OCI-LY3 (cell line): ENCODE data around the gene LONP1.
"Not testable (repeated sequence)": the region's sequence is repeated elsewhere in the genome, so short reads cannot be mapped to it uniquely, and the experiment has no call there.

Source experiments
- H2AFZ ChIP-seq: fragments of 200-600, 300-600 bp; shearing (Covaris generic); 2 replicates; pipeline ENCODE4 v1.6.0; 2014; ENCODE audit warnings: antibody characterized with exemption, low read depth, low read length
- H3K27ac ChIP-seq: fragments of 200-600, 300-600 bp; sonication (generic); 2 replicates; pipeline ENCODE4 v1.5.1; 2014; ENCODE audit warnings: mild to moderate bottlenecking, low read length, moderate library complexity, mixed read lengths
- H3K27me3 ChIP-seq: fragments of 200-600, 300-600 bp; sonication (generic); 2 replicates; pipeline ENCODE4 v1.6.1; 2014; ENCODE audit warnings: low read depth, low read length, mixed read lengths
- H3K36me3 ChIP-seq: fragments of 200-600, 300-600 bp; sonication (generic); replicated peaks from 2 replicates; pipeline ENCODE3; 2014; ENCODE audit warnings: low read depth, low read length, mixed read lengths
- H3K4me1 ChIP-seq: fragments of 300-600, 200-600 bp; sonication (generic); 2 replicates; pipeline ENCODE4 v1.6.1; 2014; ENCODE audit warnings: low read length, mixed read lengths
- H3K4me2 ChIP-seq: fragments of 200-600, 300-600 bp; sonication (generic); 2 replicates; pipeline ENCODE4 v1.6.1; 2014; ENCODE audit warnings: low read length, mixed read lengths
- H3K4me3 ChIP-seq: fragments of 300-600, 200-600 bp; sonication (generic); 2 replicates; pipeline ENCODE4 v1.5.1; 2014; ENCODE audit warnings: antibody characterized with exemption, mild to moderate bottlenecking, low read length, moderate library complexity
- H3K79me2 ChIP-seq: fragments of 300-600, 200-600 bp; shearing (Covaris generic); 2 replicates; pipeline ENCODE4 v1.6.1; 2014; ENCODE audit warnings: mild to moderate bottlenecking, low read length, mixed read lengths
- H3K9ac ChIP-seq: fragments of 300-600, 200-600 bp; shearing (Covaris generic); 2 replicates; pipeline ENCODE4 v1.6.0; 2014; ENCODE audit warnings: mild to moderate bottlenecking, low read length, moderate library complexity
- H3K9me3 ChIP-seq: fragments of 200-600, 300-600 bp; shearing (Covaris generic); 2 replicates; pipeline ENCODE4 v1.6.1; 2014; ENCODE audit warnings: low read length, mixed read lengths; ENCODE audit not compliant: insufficient read depth
- H4K20me1 ChIP-seq: fragments of 200-600, 300-600 bp; sonication (generic); 2 replicates; pipeline ENCODE4 v1.6.1; 2016; ENCODE audit warnings: low read length, mixed read lengths; ENCODE audit not compliant: insufficient read depth
- CTCF ChIP-seq: fragments of 200-600, 300-600 bp; sonication (generic); IDR thresholded peaks from 2 replicates; pipeline ENCODE4 v1.5.1; 2014; ENCODE audit warnings: antibody characterized with exemption, low read length, low read depth
- EZH2phosphoT487 ChIP-seq: fragments of 200-600 bp; shearing (Covaris generic); IDR thresholded peaks from 2 replicates; pipeline ENCODE4 v1.6.1; 2018; ENCODE audit warnings: antibody characterized with exemption, mixed run types, low read depth

LONP1 gene

GRCh38 chr19:5753743-5754142 is 33.8 kb upstream of the LONP1 start:
- peaks cover 9% of the 10 kb centered on the region for H3K4me1 ChIP-seq
- no peaks in the 10 kb centered on the region for H4K20me1 ChIP-seq
- H3K27ac ChIP-seq = no peak overlapping the region
- H3K9me3 ChIP-seq = no peaks in the 10 kb centered on the region
- H3K9ac ChIP-seq = no peak overlapping the region
- no peak overlapping the region for H3K4me3 ChIP-seq
- TF ChIP-seq CTCF (no peak), EZH2phosphoT487 (no peak)
- H3K79me2 ChIP-seq = no peaks in the 10 kb centered on the region
- no peak overlapping the region for H3K4me2 ChIP-seq
- peaks cover 5% of the 10 kb centered on the region; the same call in 1 of the 2 replicates for H3K27me3 ChIP-seq
- no peak overlapping the region for H2AFZ ChIP-seq
- no peaks in the 10 kb centered on the region for H3K36me3 ChIP-seq

- Histone ChIP-seq H3K4me3 (no peak overlapping the region), H3K27me3 (peaks cover 11% of the 10 kb centered on the region; the same call in 1 of the 2 replicates), H3K4me1 (peaks cover 9% of the 10 kb centered on the region), H4K20me1 (no peaks in the 10 kb centered on the region), H3K79me2 (no peaks in the 10 kb centered on the region), H3K36me3 (no peaks in the 10 kb centered on the region), H3K4me2 (no peak overlapping the region), H3K27ac (no peak overlapping the region), H3K9me3 (no peaks in the 10 kb centered on the region), H3K9ac (no peak overlapping the region), H2AFZ (no peak overlapping the region)
- no peak for TF ChIP-seq EZH2phosphoT487
- no peak for TF ChIP-seq CTCF
Observed at GRCh38 chr19:5751709-5752108, 31.8 kb upstream of the LONP1 start.

- no peak overlapping the region for H3K27ac ChIP-seq
- H2AFZ ChIP-seq = no peak overlapping the region
- H3K9me3 ChIP-seq = no peaks in the 10 kb centered on the region
- peaks cover 11% of the 10 kb centered on the region; the same call in 1 of the 2 replicates for H3K27me3 ChIP-seq
- TF ChIP-seq EZH2phosphoT487 (no peak), CTCF (no peak)
- no peak overlapping the region for H3K4me2 ChIP-seq
- H3K79me2 ChIP-seq = no peaks in the 10 kb centered on the region
- H3K9ac ChIP-seq = no peak overlapping the region
- H3K4me3 ChIP-seq = no peak overlapping the region
- peaks cover 7% of the 10 kb centered on the region for H3K4me1 ChIP-seq
- no peaks in the 10 kb centered on the region for H4K20me1 ChIP-seq
- no peaks in the 10 kb centered on the region for H3K36me3 ChIP-seq
Observed at GRCh38 chr19:5749505-5749904, 29.6 kb upstream of the LONP1 start.

- H3K27me3 ChIP-seq, H4K20me1 ChIP-seq, H3K9me3 ChIP-seq, H3K9ac ChIP-seq, H3K36me3 ChIP-seq, H3K27ac ChIP-seq, H3K4me3 ChIP-seq, H2AFZ ChIP-seq, H3K4me1 ChIP-seq, H3K4me2 ChIP-seq, H3K79me2 ChIP-seq: not testable (repeated sequence)
Observed at GRCh38 chr19:5748920-5749319, 29.0 kb upstream of the LONP1 start.

- H3K79me2 ChIP-seq, H3K4me2 ChIP-seq, H3K9ac ChIP-seq, H3K27me3 ChIP-seq, H2AFZ ChIP-seq, H3K36me3 ChIP-seq, H4K20me1 ChIP-seq, H3K4me1 ChIP-seq, H3K27ac ChIP-seq, H3K4me3 ChIP-seq, H3K9me3 ChIP-seq: not testable (repeated sequence)
Observed at GRCh38 chr19:5744999-5745398, 25.1 kb upstream of the LONP1 start.
